K562 (cell line): ENCODE data around the gene CASTOR1. TPM values are rescaled to one million over a fixed set of nuclear protein-coding genes. Genes with fewer than 3 reads are reported as not detected.

ENCODE experiments used
- ATF6 ChIP-seq: sonication (generic); formaldehyde crosslinking; IDR thresholded peaks from 2 replicates; pipeline ENCODE4 v1.4.0; 2020; ENCODE audit warnings: mild to moderate bottlenecking, missing genetic modification reagents
- ESRRA ChIP-seq: fragments of 450-650 bp; IDR thresholded peaks from 2 replicates; pipeline ENCODE4 v1.6.1; 2014; ENCODE audit warnings: low read depth, mild to moderate bottlenecking, moderate library complexity, borderline replicate concordance
- MGA ChIP-seq: fragments of 450-650 bp; IDR thresholded peaks from 2 replicates; pipeline ENCODE4 v1.6.1; 2016; ENCODE audit warnings: mild to moderate bottlenecking, moderate library complexity
- SAFB2 ChIP-seq: fragments of 200-400 bp; formaldehyde crosslinking; IDR thresholded peaks from 2 replicates; pipeline ENCODE4 v1.6.1; 2018; ENCODE audit warnings: borderline replicate concordance, low read length, low read depth, moderate library complexity; ENCODE audit not compliant: severe bottlenecking
- polyA plus RNA-seq, 8 experiments: library from polyadenylated mRNA; depleted of rRNA in 4 of 8; stranded (reverse) in 5 of 8; unstranded in 3 of 8; fragments of >200 nt; fragmentation: Nextera tagmentation in 2 of 8; fragmentation: Illumina TruSeq in 1 of 8; extraction: Ambion mirVana in 2 of 8; extraction: Trizol in 1 of 8; gene quantifications; 2 replicates each; pipeline versions ENCODE4 v1.2.1 to v1.2.3, GENCODE V29; 2011 to 2014; ENCODE audit warnings: inconsistent platforms in 1 of 8, missing spikeins in 1 of 8
- total RNA-seq, 7 experiments: library from RNA; depleted of rRNA in 6 of 7; stranded (reverse); fragments of >200 nt in 6 of 7; fragmentation: Illumina TruSeq in 2 of 7; extraction: Trizol in 2 of 7; gene quantifications; 2 replicates each; pipeline versions ENCODE4 v1.2.1 to v1.2.3, GENCODE V29; 2011 to 2021; ENCODE audit warnings: low replicate concordance in 1 of 7

The CASTOR1 gene
- total and polyA plus RNA-seq, 9 of the 15 experiments (the other 6 are each of a cell fraction or from before 2014, with no cell fraction given) = 0.35 to 2.6 (median 1.1) TPM

GRCh38 chr22:30247561-30247960 lies 41.7 kb downstream of the CASTOR1 start (continued):
- TF ChIP-seq MGA (no peak), SAFB2 (no peak), ATF6 (CRISPR knock-in tag) (no peak), ESRRA (no peak)
- TF ChIP-seq, all 486 proteins: peak for 0
